Vagina (tissue), 2 donors: ENCODE data around the gene MS4A15.

ENCODE experiments used
- POLR2A ChIP-seq, 2 donors: fragments of 450-650 bp; IDR thresholded peaks; one replicate each; pipeline ENCODE4 v1.6.1; 2017; ENCODE audit warnings: antibody characterized with exemption in 2 of 2, mild to moderate bottlenecking in 2 of 2, moderate library complexity in 2 of 2
- TF ChIP-seq, protein P1 (sequence below), 3 experiments: fragments of 450-650 bp in 2 of 3; fragments of 200-600 bp in 1 of 3; sonication (generic) in 1 of 3; IDR thresholded peaks; one replicate each; pipeline ENCODE4 v1.5.1; 2017 to 2019; ENCODE audit warnings: antibody characterized with exemption in 3 of 3, mild to moderate bottlenecking in 2 of 3, moderate library complexity in 2 of 3

DNA sequence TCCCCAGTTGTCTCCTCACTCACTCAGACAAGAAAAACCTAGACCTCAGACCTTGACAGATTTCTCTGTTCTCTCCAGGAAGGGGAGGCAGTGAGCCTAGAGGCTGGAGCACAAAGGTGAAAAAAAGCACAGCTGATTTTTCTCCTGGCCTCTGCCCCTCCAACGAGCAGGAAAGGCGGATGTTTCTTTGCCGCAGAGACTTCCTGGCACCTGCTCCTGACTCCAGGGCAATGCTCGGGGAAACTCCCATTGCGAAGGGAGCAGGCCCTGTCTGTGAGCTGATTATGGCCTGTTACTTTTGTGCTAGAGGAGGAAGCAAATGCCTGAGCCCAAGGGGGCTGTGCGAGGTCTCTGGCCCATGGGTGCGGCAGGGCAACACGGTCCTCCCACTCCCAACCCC is 53.9 kb downstream of the MS4A15 start:
- TF ChIP-seq, protein P1, sequence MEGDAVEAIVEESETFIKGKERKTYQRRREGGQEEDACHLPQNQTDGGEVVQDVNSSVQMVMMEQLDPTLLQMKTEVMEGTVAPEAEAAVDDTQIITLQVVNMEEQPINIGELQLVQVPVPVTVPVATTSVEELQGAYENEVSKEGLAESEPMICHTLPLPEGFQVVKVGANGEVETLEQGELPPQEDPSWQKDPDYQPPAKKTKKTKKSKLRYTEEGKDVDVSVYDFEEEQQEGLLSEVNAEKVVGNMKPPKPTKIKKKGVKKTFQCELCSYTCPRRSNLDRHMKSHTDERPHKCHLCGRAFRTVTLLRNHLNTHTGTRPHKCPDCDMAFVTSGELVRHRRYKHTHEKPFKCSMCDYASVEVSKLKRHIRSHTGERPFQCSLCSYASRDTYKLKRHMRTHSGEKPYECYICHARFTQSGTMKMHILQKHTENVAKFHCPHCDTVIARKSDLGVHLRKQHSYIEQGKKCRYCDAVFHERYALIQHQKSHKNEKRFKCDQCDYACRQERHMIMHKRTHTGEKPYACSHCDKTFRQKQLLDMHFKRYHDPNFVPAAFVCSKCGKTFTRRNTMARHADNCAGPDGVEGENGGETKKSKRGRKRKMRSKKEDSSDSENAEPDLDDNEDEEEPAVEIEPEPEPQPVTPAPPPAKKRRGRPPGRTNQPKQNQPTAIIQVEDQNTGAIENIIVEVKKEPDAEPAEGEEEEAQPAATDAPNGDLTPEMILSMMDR (IDR thresholded peaks at IDR 0.05) = no peak
- TF ChIP-seq POLR2A (IDR thresholded peaks at IDR 0.05) = no peak
